Sciatic nerve (tissue), 2 donors: ENCODE results near the gene SDK1. TPM values are rescaled to one million over a fixed set of nuclear protein-coding genes. Genes with fewer than 3 reads are reported as not detected.

Experiments
- ATAC-seq: fragments of 200-7000 bp; cut with Tn5 transposase; one replicate; pipeline ENCODE4 v1.9.1; 2020; ENCODE audit warnings: mild to moderate bottlenecking, moderate library complexity
- DNase-seq: peaks from one replicate; pipeline ENCODE4 v3.0.0-alpha.2; 2020; ENCODE audit warnings: low spot score
- intact Hi-C: fragments of 100-400 bp; cut with DNase I; formaldehyde crosslinking; loops from one replicate; pipeline ENCODE4 v1.14.2; 2022
- total RNA-seq: library from RNA; stranded (reverse); fragmentation: NEBNext Ultra II Directional; extraction: Animal tissue kit (Norgen Biotek cat#: 25700); gene quantifications from one replicate; pipeline ENCODE4 v1.2.1, GENCODE V29; 2021
- donor health status: DM: no; HTN: no; CAD: no.
- donor health status: DM: no; HTN: no; CAD: no.

SDK1 gene
- total RNA-seq, 1 donor from 2014 or later = 11.2 TPM

GRCh38 chr7:4144172-4144701 lies 843.2 kb downstream of the SDK1 start:
- intact Hi-C loops = no loop called here
- ATAC-seq = no peak
- DNase-seq = no peak

GRCh38 chr7:4144811-4145510 lies 843.9 kb downstream of the SDK1 start:
- peak; percentile 87 for DNase-seq
- intact Hi-C loops = no loop called here
- ATAC-seq = peak; percentile 90

- DNase-seq (no peak), ATAC-seq (no peak)
- intact Hi-C loops = no loop called here
These were observed 844.5 kb downstream of the SDK1 start for GRCh38 chr7:4145576-4145975.

GRCh38 chr7:4147926-4148620 lies 847.0 kb downstream of the SDK1 start:
- intact Hi-C loops = no loop called here
- DNase-seq = no peak
- ATAC-seq = no peak

DNA sequence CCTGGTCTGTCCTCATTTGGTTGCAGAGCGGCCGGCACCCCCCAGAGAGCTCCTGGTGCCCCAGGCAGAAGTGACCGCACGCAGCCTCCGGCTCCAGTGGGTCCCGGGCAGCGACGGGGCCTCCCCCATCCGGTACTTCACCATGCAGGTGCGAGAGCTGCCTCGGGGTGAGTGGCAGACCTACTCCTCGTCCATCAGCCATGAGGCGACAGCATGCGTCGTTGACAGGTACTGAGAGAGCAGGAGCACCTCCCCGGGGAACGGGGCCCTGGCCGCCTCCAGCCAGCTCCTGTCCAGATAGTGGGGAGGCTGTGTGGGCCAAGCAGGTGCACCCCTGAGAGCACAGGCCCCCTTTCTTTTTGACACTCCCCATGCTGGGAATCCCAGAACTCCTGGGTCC lies 848.2 kb downstream of the SDK1 start:
- ATAC-seq (no peak), DNase-seq (no peak)
- intact Hi-C loops = no loop called here

GRCh38 chr7:4149645-4150044 lies 848.6 kb downstream of the SDK1 start:
- no peak for DNase-seq
- intact Hi-C loops = no loop called here

GRCh38 chr7:4150731-4151130 lies 849.7 kb downstream of the SDK1 start:
- DNase-seq (no peak), ATAC-seq (peak; percentile 16)
- intact Hi-C loops = no loop called here

More at GRCh38 chr7:4149645-4150044, 848.6 kb downstream of the SDK1 start:
- ATAC-seq = no peak

- no peak for DNase-seq
- no peak for ATAC-seq
- intact Hi-C loops = no loop called here
These were observed 850.5 kb downstream of the SDK1 start for GRCh38 chr7:4151524-4151923.

- ATAC-seq = peak; percentile 31
These were observed 851.0 kb downstream of the SDK1 start for GRCh38 chr7:4151926-4152549.

DNA sequence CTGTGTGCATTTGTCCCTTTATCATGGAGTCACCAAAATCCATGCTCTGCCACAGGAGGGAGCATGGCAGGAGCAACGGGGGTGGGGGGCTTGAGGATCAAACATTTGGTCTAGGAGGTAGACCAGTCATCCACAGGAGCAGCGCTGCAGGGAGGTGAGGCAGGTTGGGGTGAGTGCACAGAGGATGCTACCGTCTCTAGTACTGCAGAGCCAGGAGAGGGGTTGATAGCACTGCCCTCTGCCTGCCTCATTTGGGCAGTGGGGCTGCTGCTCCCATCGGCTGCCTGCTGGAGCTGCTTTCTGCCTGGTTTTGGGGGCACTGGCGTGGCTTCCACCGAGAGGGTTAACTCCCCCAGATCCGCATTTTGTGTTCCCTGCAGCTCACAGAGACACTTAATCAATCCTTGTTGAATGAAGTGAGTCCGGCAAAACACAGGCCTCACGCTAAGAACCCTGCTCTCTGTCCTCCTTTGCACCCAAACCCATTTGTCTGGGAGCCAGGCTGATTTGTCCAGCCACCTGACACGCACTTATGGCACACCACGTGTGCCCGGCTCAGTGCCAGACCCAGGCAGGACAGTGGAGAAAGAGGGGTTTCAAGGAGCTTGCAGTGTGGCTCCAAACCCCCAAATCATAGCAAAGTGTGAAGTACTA lies 854.0 kb downstream of the SDK1 start:
- ATAC-seq = no peak
- intact Hi-C loops = no loop called here

More at GRCh38 chr7:4151926-4152549, 851.0 kb downstream of the SDK1 start:
- DNase-seq = no peak
- intact Hi-C loops = no loop called here

GRCh38 chr7:4156190-4156589 lies 855.1 kb downstream of the SDK1 start:
- no peak for DNase-seq
- intact Hi-C loops = no loop called here
- no peak for ATAC-seq

More for the DNA sequence above, 854.0 kb downstream of the SDK1 start:
- DNase-seq = no peak

GRCh38 chr7:4157651-4158050 lies 856.6 kb downstream of the SDK1 start:
- no peak for ATAC-seq
- intact Hi-C loops = no loop called here
- no peak for DNase-seq

DNA sequence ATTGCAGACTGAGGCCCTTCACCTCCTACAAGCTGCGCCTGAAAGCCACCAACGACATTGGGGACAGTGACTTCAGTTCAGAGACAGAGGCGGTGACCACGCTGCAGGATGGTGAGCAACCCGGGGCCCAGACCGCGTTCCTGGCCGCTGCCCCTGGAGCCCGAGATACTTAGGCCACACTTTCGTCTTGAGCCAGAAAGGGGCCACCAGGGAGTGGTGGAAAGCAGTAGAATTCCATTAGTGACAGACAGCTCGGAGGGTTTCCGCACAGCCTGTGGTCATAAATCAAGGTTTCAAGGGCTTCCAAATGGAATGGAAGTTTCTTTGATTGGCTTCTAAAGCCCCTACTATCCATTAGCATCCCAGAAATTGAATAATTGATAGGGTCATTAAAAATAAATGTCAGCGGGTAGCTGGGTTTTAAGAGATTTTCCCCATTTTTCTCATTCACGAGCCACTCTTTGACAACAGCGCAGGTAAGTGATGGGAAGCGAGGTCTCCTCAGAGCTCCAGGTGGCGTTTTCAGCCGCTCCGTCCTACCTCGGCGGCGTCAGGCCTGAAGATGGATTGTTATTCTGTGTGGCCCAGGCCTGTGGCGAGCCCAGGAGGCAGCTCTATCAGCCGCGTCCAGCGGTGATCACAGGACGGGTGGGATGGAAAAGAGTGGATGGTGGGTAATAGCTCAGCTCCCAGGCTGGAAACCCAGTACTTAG lies 857.5 kb downstream of the SDK1 start:
- DNase-seq (no peak), ATAC-seq (no peak)
- intact Hi-C loops = no loop called here

DNA sequence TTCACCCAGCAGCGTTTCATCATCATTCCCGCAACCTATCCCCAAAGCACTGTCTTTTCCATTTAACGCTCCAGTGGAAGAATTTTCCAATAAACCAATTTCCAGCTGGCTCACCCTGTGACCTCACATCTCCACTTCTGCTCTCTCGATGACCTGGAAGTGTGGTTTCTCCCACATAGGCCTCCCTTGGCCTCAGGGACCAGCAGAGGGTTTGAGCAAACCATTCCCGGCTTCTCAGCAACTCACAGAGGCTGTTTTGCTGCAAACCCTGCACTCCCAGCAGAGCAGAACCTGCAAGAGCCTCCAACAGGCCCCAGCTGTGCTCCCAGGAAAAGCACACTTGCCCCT lies 858.1 kb downstream of the SDK1 start:
- intact Hi-C loops = no loop called here
- ATAC-seq (peak; percentile 64), DNase-seq (no peak)

- DNase-seq (no peak), ATAC-seq (no peak)
- intact Hi-C loops = no loop called here
These were observed 858.9 kb downstream of the SDK1 start for GRCh38 chr7:4159761-4160554.

GRCh38 chr7:4162884-4163564 lies 862.0 kb downstream of the SDK1 start:
- ATAC-seq (peak; percentile 29), DNase-seq (no peak)
- intact Hi-C loops = no loop called here

- DNase-seq (no peak), ATAC-seq (no peak)
- intact Hi-C loops = no loop called here
These were observed 862.6 kb downstream of the SDK1 start for GRCh38 chr7:4163565-4164203.
